Measurements from ENCODE around the gene BRINP3. TPM values are rescaled to one million over a fixed set of nuclear protein-coding genes. Genes with fewer than 3 reads are reported as not detected.
A peak's percentile ranks its signal among the peaks of the same experiment; 100 is the strongest.

Gene BRINP3
- total and polyA plus RNA-seq, 2 experiments from 2014 or later = not detected

- no peaks in the 10 kb centered on the region for H3K79me2 ChIP-seq (replicated peaks; ENCODE audit: insufficient read depth)
- TF ChIP-seq ETS1 (IDR thresholded peaks at IDR 0.05) (no peak), CTCF (conservative IDR thresholded peaks at IDR 0.05; ENCODE audit: low read depth in 2 of 2) (peak; percentile 88 to 92)
- Mint-ChIP-seq H3K36me3 (ENCODE audit: low read depth) (no peaks in the 10 kb centered on the region), H3K4me1 (no peaks in the 10 kb centered on the region), H3K4me3 (no peak overlapping the region), H3K27me3 (ENCODE audit: insufficient read depth, low read depth, poor library complexity) (no peaks in the 10 kb centered on the region), H3K27ac (no peak overlapping the region), H3K9me3 (no peaks in the 10 kb centered on the region)
- no peaks in the 10 kb centered on the region for H3K4me1 ChIP-seq (ENCODE audit: insufficient read depth)
- H3K27me3 ChIP-seq (ENCODE audit: insufficient read depth) = no peaks in the 10 kb centered on the region
- no peaks in the 10 kb centered on the region for H3K9me2 ChIP-seq (ENCODE audit: insufficient read depth)
- no peaks in the 10 kb centered on the region for H3K36me3 ChIP-seq (ENCODE audit: insufficient read depth)
- ATAC-seq = peak; percentile 93
- H3K4me3 ChIP-seq = no peak overlapping the region
- no peak overlapping the region for H3K27ac ChIP-seq (ENCODE audit: low read depth)
- no peaks in the 10 kb centered on the region for H3F3A ChIP-seq (replicated peaks; ENCODE audit: low read depth)
- peak; percentile 65 for DNase-seq (ENCODE audit: low spot score)
- no peaks in the 10 kb centered on the region for H4K20me1 ChIP-seq (replicated peaks; ENCODE audit: insufficient read depth)
- H3K4me2 ChIP-seq = no peak overlapping the region
- no peak overlapping the region for H2AFZ ChIP-seq
Measured at GRCh38 chr1:190373705-190374336, 103.8 kb downstream of the BRINP3 start.

GRCh38 chr1:190367200-190367599, 110.5 kb downstream of the BRINP3 start:
- Mint-ChIP-seq H3K4me3 (no peak overlapping the region), H3K27ac (no peak overlapping the region), H3K27me3 (ENCODE audit: insufficient read depth, low read depth, poor library complexity) (no peaks in the 10 kb centered on the region), H3K36me3 (ENCODE audit: low read depth) (peaks cover 7% of the 10 kb centered on the region), H3K9me3 (peaks cover 24% of the 10 kb centered on the region), H3K4me1 (no peaks in the 10 kb centered on the region)
- no peak overlapping the region for H2AFZ ChIP-seq
- no peaks in the 10 kb centered on the region for H3K9me2 ChIP-seq (ENCODE audit: insufficient read depth)
- no peaks in the 10 kb centered on the region for H3K79me2 ChIP-seq (replicated peaks; ENCODE audit: insufficient read depth)
- ATAC-seq = no peak
- H3K4me2 ChIP-seq = no peak overlapping the region
- H3F3A ChIP-seq (replicated peaks; ENCODE audit: low read depth) = no peaks in the 10 kb centered on the region
- DNase-seq (ENCODE audit: low spot score) = no peak
- H3K27ac ChIP-seq (ENCODE audit: low read depth) = no peak overlapping the region
- no peaks in the 10 kb centered on the region for H3K4me1 ChIP-seq (ENCODE audit: insufficient read depth)
- H3K4me3 ChIP-seq = no peak overlapping the region
- H3K36me3 ChIP-seq (ENCODE audit: insufficient read depth) = no peaks in the 10 kb centered on the region
- no peaks in the 10 kb centered on the region for H3K27me3 ChIP-seq (ENCODE audit: insufficient read depth)
- no peaks in the 10 kb centered on the region for H4K20me1 ChIP-seq (replicated peaks; ENCODE audit: insufficient read depth)
- TF ChIP-seq STAT1 (IDR thresholded peaks at IDR 0.05; ENCODE audit: unreplicated experiment) (no peak), POLR2AphosphoS5 (IDR thresholded peaks at IDR 0.05; ENCODE audit: low read depth) (no peak), EZH2phosphoT487 (IDR thresholded peaks at IDR 0.05; ENCODE audit: unreplicated experiment) (no peak), JUNB (IDR thresholded peaks at IDR 0.05; ENCODE audit: unreplicated experiment) (no peak), ZNF114 (CRISPR knock-in tag; IDR thresholded peaks at IDR 0.05) (no peak), REST (IDR thresholded peaks at IDR 0.05; ENCODE audit: unreplicated experiment) (no peak), CTCF (conservative IDR thresholded peaks at IDR 0.05; ENCODE audit: low read depth in 2 of 2) (no peak), ETS1 (IDR thresholded peaks at IDR 0.05) (no peak), CREB1 (CRISPR knock-in tag; IDR thresholded peaks at IDR 0.05; ENCODE audit: low read depth) (no peak), ZNF331 (CRISPR knock-in tag; IDR thresholded peaks at IDR 0.05; ENCODE audit: low read depth) (no peak)
